Esophagus squamous epithelium (tissue), 5 donors: ENCODE results near the gene MUL1. TPM values are rescaled to one million over a fixed set of nuclear protein-coding genes. Genes with fewer than 3 reads are reported as not detected.

Experiments
- DNase-seq: peaks from one replicate; lab custom pipeline; 2025; lab: John Stamatoyannopoulos, UW
- H3K27ac ChIP-seq, 4 donors: fragments of 200-600 bp; sonication (generic); one replicate each; pipeline ENCODE4 v1.5.1; 2016 to 2019; ENCODE audit warnings: mild to moderate bottlenecking in 1 of 4
- H3K27me3 ChIP-seq, 4 donors: fragments of 200-600 bp; sonication (generic); 1 replicate in 3 of 4; 2 replicates in 1 of 4; pipeline versions ENCODE4 v1.5.1 to v1.6.0; 2017 to 2021; ENCODE audit warnings: antibody characterized with exemption in 1 of 4
- H3K36me3 ChIP-seq, 3 donors: fragments of 200-600 bp; sonication (generic); one replicate each; pipeline ENCODE4 v1.5.1; 2016 to 2019
- H3K4me1 ChIP-seq, 3 donors: fragments of 200-600 bp; sonication (generic); one replicate each; pipeline ENCODE4 v1.5.1; 2017 to 2019
- H3K4me3 ChIP-seq, 4 donors: fragments of 200-600 bp; sonication (generic); 1 replicate in 3 of 4; 2 replicates in 1 of 4; pipeline ENCODE4 v1.5.1; 2016 to 2019; ENCODE audit warnings: mild to moderate bottlenecking in 2 of 4, moderate library complexity in 1 of 4
- H3K9me3 ChIP-seq, 3 donors: fragments of 200-600 bp; sonication (generic); one replicate each; pipeline ENCODE4 v1.5.1; 2016 to 2019
- POLR2A ChIP-seq, 4 donors: fragments of 450-650 bp; IDR thresholded peaks; one replicate each; pipeline ENCODE4 v1.6.1; 2017; ENCODE audit warnings: antibody characterized with exemption in 4 of 4, mild to moderate bottlenecking in 4 of 4, moderate library complexity in 3 of 4
- WGBS, 2 donors: methylation state at CpG; one replicate each; pipeline ENCODE4 v1.1.5; 2018; 5-methylcytosine and 5-hydroxymethylcytosine counted together
- intact Hi-C: fragments of 100-400 bp; cut with DNase I; formaldehyde crosslinking; loops from one replicate; pipeline ENCODE4 v1.15.0; 2022
- total RNA-seq, 4 donors: library from RNA; depleted of rRNA; stranded (reverse); fragments of >200 nt; gene quantifications; one replicate each; pipeline ENCODE4 v1.1.0, GENCODE V29; 2016
- TF ChIP-seq, protein P1 (sequence below), 6 experiments: fragments of 450-650 bp in 4 of 6; fragments of 200-600 bp in 2 of 6; sonication (generic) in 2 of 6; IDR thresholded peaks; one replicate each; pipeline ENCODE4 v1.5.1; 2016 to 2019; ENCODE audit warnings: antibody characterized with exemption in 6 of 6, mild to moderate bottlenecking in 4 of 6, moderate library complexity in 4 of 6
- donor health status: DM: yes; HTN: yes; CAD: no.

Gene MUL1
- total RNA-seq, 4 donors from 2014 or later, result 19.0 to 35.6 (median 26.2) TPM

- peaks cover 6 to 99% (median 9%) of the 10 kb centered on the region in 4 donors for H3K27me3 ChIP-seq
- H3K36me3 ChIP-seq, result no peaks in the 10 kb centered on the region
- H3K4me1 ChIP-seq, result peaks cover 16 to 48% (median 25%) of the 10 kb centered on the region in 3 donors
- intact Hi-C loops, result no loop called here
- TF ChIP-seq, protein P1, sequence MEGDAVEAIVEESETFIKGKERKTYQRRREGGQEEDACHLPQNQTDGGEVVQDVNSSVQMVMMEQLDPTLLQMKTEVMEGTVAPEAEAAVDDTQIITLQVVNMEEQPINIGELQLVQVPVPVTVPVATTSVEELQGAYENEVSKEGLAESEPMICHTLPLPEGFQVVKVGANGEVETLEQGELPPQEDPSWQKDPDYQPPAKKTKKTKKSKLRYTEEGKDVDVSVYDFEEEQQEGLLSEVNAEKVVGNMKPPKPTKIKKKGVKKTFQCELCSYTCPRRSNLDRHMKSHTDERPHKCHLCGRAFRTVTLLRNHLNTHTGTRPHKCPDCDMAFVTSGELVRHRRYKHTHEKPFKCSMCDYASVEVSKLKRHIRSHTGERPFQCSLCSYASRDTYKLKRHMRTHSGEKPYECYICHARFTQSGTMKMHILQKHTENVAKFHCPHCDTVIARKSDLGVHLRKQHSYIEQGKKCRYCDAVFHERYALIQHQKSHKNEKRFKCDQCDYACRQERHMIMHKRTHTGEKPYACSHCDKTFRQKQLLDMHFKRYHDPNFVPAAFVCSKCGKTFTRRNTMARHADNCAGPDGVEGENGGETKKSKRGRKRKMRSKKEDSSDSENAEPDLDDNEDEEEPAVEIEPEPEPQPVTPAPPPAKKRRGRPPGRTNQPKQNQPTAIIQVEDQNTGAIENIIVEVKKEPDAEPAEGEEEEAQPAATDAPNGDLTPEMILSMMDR (IDR thresholded peaks at IDR 0.05), result no peak
- TF ChIP-seq POLR2A (IDR thresholded peaks at IDR 0.05), result no peak
- H3K9me3 ChIP-seq, result no peaks in the 10 kb centered on the region
- no peak overlapping the region for H3K27ac ChIP-seq
- 46 to 54% methylated on average over 11 to 14 of the region's 16 CpGs for WGBS, 2 donors
- H3K4me3 ChIP-seq, result peak overlapping the region; percentile 46 to 76 (median 62)
- DNase-seq, result no peak
These were observed 24.7 kb downstream of the MUL1 start for GRCh38 chr1:20483098-20483832.

DNA sequence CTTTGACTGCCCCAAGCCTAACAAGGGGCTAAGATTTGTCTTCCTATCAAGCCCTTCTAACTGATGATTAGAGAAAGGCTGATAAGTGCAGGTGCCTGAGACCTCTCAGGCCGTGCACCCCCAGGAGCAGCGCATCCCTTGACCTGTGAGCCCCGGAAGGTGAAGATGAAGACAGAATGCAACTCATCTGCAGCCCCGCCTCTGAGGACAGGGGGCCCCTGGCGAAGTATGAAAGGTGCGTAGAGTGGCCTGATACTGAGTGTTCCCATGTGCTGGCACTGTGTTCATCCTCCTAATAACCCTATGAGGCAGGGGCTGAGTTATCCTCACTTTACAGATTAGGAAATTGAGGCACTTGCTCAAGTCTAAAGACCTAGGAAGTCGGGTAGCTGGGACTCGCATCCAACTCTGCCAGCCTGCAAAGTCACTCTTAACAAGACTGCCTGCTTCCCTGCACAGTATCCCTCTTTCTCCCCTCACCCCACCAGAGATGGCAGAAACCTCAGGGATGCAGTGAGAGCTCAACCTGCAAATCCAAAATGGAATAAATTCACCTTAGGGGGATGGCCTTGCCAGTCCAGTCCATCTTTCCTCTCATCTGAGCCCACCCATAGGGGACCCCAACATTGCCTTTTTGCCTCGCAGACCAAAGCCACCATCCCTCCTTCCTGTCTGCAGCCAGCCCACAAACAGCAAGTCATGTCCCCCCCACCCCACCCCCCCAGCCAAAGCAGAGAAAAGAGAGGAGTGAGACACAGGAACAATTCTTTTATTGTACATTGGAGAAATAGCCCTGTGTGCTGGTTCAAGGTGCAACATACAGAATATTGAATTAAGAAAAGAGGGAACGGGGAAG is 26.1 kb downstream of the MUL1 start:
- WGBS, 2 donors, result 46 to 58% methylated on average over 2 to 8 of the region's 10 CpGs
- H3K4me3 ChIP-seq, result no peak overlapping the region
- peaks cover 6 to 99% (median 13%) of the 10 kb centered on the region in 4 donors for H3K27me3 ChIP-seq
- H3K36me3 ChIP-seq, result no peaks in the 10 kb centered on the region
- intact Hi-C loops, result no loop called here
- DNase-seq, result no peak
- no peak for TF ChIP-seq POLR2A (IDR thresholded peaks at IDR 0.05)
- TF ChIP-seq, protein P1 (IDR thresholded peaks at IDR 0.05), result no peak
- H3K9me3 ChIP-seq, result no peaks in the 10 kb centered on the region
- peaks cover 13 to 50% (median 24%) of the 10 kb centered on the region in 3 donors for H3K4me1 ChIP-seq
- no peak overlapping the region for H3K27ac ChIP-seq

DNA sequence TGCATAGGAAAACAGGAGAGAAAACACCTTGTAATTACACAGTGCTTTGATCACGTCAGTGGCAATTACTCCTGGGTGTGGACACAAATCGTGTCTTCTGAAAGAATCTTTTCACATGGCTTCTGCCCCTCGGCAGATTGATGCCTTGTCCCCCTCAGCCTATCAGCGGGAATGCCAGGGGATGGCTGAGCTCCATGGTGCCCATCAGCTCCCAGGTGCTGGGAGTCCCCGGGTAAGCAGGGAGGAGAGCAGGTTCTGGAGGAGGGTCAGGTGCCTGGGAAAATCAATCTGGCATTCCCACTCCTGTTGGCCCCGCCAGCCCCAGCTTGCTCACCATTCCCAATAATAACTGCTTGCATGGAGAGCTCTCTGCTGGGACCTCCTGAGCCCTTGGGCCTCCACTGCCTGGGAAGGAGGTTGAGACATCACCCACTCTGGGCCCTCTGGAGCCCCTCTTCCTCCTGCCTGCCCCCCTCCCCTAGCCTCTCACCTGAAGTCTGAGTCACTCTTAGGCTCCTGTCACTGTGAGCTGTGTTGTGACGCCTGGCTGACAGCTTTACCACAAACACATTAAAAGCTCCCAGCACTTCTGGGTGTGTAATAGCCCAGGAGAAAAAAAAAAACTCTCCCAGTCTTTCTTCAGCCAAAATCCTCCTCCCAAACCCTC is 26.9 kb downstream of the MUL1 start:
- peaks cover 19 to 50% (median 21%) of the 10 kb centered on the region in 3 donors for H3K4me1 ChIP-seq
- DNase-seq, result no peak
- H3K4me3 ChIP-seq, result no peak overlapping the region
- intact Hi-C loops, result no loop called here
- H3K9me3 ChIP-seq, result no peaks in the 10 kb centered on the region
- WGBS, 2 donors, result 42 to 71% methylated on average over 5 to 7 of the region's 7 CpGs
- H3K36me3 ChIP-seq, result no peaks in the 10 kb centered on the region
- peaks cover under 1 to 99% (median 17%) of the 10 kb centered on the region in 4 donors for H3K27me3 ChIP-seq
- no peak overlapping the region for H3K27ac ChIP-seq
- TF ChIP-seq, protein P1 (IDR thresholded peaks at IDR 0.05), result no peak
- no peak for TF ChIP-seq POLR2A (IDR thresholded peaks at IDR 0.05)

DNA sequence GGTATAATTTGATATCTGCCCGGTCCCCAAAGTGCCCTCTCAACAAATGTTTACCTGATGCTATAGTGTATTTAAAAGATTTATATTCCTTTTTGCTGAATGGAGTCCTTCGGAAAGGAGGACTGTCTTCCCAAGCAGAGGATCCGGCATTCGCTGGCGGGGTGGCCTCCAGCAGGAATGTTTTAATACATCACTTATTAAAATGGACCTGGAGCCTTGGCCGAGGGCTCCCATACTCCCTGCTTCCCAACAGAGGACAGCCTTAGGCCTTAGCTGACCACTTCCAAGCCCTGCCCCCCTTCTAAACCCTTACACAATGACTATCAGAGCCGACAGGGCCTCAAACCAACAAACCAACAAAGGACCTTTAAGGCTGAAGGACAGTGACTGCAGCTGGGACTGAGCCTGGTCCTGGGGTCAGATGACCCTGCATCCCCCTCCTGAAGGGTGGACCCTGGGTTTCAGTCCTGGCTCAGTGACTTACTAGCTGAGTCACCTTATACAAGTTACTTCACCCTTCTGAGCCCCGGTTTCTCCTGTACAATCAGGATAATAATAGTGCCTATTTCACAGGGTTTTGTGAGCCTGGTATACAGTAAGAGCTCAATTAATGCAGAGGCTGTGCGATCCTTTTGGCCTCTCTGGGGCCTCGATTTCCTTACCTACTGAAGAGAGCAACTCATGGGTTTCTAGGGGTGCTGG is 27.6 kb downstream of the MUL1 start:
- Histone ChIP-seq H3K27ac (no peak overlapping the region), H3K27me3 (peaks cover 0 to 99% (median 17%) of the 10 kb centered on the region in 4 donors), H3K4me3 (no peak overlapping the region), H3K36me3 (no peaks in the 10 kb centered on the region), H3K9me3 (no peaks in the 10 kb centered on the region), H3K4me1 (peaks cover 19 to 45% (median 19%) of the 10 kb centered on the region in 3 donors)
- DNase-seq, result no peak
- WGBS, 2 donors, result 60 to 77% methylated on average over 10 of the region's 10 CpGs
- intact Hi-C loops, result no loop called here
- TF ChIP-seq, protein P1 (IDR thresholded peaks at IDR 0.05), result no peak
- no peak for TF ChIP-seq POLR2A (IDR thresholded peaks at IDR 0.05)
